ENCODE data around the gene CDC42EP2.
A peak's percentile ranks its signal among the peaks of the same experiment; 100 is the strongest.
"Not testable (repeated sequence)": the region's sequence is repeated elsewhere in the genome, so short reads cannot be mapped to it uniquely, and the experiment has no call there.

Gene CDC42EP2

DNA sequence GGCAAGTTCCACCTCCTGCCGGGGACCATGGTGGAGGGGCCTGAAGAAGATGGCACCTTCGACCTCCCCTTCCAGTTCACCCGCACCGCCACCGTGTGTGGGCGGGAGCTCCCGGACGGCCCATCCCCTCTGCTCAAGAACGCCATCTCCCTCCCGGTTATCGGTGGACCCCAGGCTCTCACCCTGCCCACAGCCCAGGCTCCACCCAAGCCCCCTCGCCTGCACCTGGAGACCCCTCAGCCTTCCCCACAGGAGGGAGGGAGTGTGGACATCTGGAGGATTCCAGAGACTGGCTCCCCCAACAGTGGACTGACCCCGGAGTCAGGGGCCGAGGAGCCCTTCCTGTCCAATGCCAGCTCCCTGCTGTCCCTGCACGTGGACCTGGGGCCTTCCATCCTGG, 6.4 kb downstream of the CDC42EP2 start:
- DNase-seq, result no peak

DNA sequence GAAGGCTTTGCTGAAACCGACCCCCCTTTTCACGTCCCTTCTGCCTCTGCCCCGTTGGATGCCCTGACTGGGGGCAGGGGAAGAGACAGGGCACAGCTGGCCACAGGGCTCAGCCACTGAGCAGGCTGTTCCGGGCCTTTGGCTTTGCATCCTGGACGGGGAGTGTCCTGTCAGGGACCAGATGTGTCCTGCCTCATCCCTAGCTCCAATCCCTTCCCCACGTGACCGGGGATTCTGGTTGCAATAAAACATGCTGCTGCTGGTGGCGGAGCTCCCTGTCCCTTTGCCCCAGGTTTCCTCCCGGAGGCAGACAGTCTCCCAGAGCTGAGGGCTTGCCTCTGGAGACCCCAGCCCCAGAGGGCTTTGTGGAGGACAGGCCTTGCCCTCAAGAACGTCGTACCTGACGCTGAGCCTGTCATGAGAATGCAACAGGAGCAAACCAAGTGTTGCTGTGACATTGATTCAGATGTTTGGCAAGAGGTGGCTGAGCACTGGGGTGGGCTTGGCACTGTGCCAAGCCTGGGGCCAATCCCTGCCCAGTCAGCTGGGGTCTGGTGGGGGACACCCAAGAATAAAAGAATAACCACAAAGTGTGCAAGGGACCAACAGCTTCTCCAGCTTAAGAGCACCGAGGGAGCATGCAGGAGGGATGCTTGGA, 7.3 kb downstream of the CDC42EP2 start:
- no peak for DNase-seq

DNA sequence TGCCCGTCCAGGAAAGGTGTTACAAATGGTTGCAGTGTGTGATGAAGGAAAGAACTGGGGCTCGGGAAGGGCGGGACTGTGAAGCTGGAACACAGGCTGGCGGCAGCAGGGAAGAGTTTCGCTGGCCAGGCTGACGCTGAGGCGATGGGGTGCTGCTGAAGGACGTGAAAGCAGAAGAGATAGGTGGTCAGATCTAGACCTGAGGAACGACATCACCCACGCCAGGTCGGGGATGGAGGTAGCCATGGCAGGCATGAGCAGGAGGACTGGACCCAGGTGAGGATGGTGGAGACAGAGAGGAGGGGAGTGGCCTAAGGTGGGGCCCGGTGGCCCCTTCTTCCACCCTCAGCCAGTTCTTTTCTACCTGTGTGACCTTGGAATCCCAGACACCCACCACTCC, 9.1 kb downstream of the CDC42EP2 start:
- no peak for DNase-seq

DNA sequence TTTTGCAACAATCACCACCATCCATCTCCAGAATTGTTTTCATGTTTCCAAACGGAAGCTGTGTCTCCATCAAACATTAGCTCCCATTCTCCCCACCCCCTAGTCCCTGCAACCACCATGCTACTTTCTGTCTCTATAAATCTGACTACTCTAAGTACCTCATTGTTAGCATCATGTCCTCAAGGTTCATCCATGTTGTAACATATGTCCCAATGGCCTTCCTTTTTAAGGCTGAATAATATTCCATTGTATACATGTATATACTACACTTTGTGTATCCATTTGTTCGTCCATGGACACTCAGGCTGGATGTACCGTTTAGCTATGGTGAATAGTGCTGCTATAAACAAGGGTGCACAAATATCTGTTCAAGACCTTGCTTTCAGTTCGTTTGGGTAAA, 10.8 kb downstream of the CDC42EP2 start:
- no peak for DNase-seq

DNA sequence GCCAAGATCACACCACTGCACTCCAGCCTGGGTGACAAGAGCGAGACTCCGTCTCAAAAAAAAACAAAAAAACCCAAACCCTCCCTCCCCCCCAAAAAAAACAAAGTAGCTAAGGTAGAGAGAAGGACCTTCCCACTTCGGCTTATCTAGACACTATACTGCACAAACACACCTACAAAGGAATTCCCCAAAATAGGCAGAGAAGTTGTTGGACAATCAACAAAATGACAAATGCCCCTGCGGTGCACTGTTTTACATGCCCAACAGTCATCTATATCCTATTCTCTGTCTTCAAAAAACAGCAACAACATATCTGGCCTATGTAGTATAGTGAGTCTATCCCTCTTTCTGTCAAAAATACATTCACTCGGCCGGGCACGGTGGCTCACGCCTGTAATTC, 12.4 kb downstream of the CDC42EP2 start:
- no peak for DNase-seq

DNA sequence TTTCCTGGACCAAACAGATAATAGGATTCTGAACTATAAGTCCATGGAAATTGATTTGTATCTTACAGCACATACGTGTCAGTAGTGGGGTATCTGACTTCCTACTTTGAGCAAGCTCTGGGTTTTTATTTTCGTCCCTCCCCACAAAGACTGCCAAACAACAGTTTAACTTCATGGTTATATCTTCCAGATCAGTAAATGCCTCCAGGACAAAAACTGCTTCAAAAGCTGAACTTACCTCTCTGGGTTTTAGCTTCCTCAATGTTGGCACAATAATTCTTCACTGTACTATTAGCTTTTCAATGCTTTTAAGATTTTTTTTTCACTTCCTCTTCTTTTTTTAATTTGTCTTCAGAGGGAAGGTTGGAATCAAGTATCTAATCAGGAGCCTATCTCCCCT, 14.8 kb downstream of the CDC42EP2 start:
- DNase-seq, result no peak

DNA sequence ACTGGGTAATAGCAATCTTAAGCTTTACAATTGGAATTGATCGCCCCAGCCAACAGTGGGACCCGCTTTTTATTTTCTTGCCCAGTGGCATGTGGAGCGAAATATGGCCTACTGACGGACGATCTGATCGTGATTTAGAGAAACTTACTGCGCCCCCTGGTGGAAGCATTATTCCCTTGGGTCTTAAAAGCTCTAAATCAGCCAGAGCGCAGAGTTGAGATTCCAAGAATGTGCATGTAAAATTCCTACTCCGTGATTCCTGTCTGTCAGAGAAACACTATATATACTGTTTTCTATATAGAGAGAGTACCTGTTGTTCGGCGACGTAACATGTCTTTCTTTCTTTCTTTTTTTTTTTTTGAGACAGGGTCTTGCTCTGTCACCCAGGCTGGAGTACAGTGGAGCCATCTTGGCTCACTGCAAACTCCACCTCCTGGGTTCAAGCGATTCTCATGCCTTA, 15.3 kb downstream of the CDC42EP2 start:
- DNase-seq, result peak; percentile 84

DNA sequence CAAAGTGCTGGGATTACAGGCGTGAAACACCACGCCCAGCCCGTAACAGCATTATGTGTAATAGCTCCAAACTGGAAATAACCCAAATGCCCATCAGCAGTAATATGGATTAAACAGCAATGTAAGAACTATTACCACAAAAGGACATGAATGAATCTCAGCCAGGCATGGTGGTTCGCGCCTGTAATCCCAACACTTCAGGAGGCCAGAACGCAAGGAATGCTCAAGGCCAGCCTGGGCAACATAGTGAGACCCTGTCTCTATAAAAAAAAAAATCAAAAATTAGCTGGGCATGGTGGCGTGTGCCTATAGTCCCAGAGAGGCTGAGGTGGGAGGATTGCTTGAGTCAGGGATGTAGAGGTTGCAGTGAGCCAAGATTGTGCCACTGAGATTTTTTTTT, 15.9 kb downstream of the CDC42EP2 start:
- DNase-seq, result no peak

DNA sequence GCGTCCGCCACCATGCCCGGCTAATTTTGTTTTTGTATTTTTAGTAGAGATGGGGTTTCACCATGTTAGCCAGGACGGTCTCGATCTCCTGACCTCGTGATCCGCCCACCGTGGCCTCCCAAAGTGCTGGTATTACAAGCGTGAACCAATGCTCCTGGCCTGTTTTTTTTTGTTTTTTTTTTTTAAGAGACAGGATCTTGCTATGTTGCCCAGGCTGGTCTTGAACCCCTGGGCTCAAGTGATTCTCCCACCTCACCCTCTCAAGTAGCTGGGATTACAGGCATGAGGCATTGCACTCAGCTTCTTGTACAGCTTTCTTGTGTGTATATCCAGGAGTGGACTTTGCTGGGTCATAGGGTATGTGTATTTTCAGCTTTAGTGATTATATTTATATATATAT, 17.9 kb downstream of the CDC42EP2 start:
- DNase-seq, result not testable (repeated sequence)

DNA sequence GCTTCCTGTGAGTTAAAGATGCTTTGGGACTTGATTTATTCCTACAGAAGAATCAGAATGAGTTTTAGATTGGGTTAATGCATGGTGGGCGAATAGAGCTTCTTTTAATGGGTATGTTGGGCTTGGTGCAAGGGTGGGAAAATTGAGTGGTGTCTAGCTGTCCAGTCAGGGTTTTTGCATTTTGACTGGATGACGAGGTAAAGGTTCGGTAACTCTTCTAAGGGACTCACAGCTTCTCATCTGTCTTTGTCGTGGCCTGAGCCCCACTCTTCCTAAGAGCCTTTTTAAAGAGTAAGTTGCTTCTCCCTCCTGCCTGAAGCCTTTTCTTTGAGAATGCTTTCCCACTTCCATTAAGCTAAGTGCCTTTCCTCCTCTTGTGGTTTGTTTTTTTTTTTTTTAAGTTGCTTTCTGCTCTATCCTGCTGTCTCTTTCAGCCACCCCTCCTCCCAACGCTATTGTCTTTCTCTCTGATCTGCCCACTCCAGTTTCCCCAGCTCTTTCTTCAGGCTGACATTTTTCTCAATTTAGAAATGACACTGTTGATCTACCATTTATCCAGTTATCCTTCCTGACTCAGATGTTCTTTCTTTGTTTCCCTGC, 20.1 kb downstream of the CDC42EP2 start:
- DNase-seq, result no peak

DNA sequence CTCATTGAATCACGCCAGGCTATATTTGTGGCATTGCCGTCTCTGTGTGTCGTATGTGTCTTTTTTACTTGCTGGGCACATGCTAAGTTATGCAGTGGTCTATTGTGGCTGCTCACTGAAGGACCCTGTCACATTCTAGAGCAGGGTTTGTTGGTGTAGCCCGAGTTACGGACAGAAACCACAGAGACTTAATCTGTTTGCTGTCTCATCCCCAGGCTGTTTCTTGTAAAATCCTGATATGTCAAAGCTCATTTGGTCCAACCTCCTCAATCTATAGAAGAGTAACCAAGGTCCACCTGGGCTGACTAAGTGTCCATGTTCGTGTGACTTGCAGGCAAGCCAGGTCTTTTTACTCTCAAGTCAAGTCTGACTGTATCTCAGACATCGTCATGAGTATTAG, 24.0 kb downstream of the CDC42EP2 start:
- no peak for DNase-seq

DNA sequence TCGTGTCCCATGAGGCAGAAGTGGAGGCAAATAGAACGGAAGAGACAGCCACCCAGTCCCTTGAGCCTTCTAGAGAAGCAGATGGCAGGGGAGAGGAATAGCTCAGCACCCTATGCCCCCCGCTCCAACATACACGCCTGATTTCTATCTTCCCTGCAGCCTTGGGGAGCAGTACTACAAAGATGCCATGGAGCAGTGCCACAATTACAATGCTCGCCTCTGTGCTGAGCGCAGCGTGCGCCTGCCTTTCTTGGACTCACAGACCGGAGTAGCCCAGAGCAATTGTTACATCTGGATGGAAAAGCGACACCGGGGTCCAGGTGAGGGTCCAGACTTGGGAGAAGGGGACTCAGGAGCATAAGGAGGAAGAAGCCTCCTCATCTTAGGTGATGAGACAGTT, 25.6 kb downstream of the CDC42EP2 start:
- DNase-seq, result no peak

DNA sequence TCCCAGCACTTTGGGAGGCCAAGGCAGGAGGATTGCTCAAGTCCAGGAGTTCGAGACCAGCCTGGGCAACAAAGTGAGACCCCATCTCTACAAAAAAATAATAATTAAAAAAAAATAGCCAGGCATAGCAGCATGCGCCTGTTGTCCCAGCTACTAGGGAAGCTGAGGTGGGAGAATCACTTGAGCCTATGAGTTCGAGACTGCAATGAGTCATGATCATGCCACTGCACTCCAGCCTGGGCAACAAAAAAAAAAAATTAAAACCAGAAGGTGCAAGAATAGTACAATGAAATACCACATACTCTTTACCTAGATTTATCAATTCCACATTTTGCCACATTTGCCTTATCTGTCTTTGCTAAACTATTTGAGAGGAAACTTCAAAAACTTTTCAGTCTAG, 27.2 kb downstream of the CDC42EP2 start:
- no peak for DNase-seq

DNA sequence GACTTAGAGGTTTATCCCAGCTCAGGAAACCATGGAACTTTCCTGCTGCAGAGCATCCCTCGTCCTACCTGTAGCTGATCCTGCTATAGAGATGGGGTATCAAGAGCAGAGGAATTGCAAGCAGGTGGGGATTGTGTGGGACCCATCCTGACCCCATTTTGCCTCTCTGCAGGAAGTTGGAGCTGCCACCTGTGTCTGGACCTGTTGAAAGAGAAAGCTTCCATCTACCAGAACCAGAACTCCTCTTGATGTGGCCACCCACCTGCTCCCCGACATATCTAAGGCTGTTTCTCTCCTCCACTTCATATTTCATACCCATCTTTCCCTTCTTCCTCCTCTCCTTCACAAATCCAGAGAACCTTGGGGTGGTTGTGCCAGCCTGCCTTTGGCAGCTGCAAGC, 36.8 kb downstream of the CDC42EP2 start:
- DNase-seq, result no peak

DNA sequence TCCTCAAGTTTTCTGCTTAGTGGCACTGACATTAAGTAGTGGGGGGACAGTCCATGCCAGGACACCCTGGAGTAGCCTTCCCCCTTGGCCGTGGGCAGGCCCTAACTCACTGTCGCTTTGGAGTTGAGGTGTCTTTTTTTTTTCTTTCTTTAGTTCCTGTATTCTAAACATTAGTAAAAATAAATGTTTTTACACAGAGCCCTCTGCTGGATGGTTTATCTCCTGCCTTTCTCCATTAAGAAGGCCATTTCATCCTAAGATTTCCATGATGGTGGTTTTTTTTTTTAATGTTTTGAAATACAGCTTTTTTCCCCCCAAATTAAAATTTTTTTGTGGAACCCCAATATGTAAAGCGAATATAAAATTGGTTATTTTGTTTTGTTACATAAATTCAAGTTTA, 38.1 kb downstream of the CDC42EP2 start:
- DNase-seq, result no peak

DNA sequence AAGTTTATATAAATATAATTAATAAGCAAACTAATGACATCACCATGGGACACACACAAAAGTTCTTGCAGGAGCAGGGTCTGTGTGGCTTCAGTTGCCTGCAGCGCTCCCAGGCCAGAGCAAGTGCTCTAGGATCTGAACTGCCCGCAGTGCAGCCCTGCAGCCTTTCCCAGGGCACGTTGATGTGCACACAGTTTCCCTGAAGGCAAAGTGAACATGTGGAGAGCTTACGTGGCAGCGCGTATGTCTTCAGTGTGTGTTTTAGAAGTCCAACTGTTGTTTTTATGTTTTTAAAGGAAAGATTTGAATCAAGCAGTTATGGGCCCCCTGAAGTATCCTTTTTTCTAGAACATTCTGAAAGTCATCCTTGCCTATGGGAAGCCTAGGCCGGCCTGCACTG, 38.7 kb downstream of the CDC42EP2 start:
- no peak for DNase-seq

DNA sequence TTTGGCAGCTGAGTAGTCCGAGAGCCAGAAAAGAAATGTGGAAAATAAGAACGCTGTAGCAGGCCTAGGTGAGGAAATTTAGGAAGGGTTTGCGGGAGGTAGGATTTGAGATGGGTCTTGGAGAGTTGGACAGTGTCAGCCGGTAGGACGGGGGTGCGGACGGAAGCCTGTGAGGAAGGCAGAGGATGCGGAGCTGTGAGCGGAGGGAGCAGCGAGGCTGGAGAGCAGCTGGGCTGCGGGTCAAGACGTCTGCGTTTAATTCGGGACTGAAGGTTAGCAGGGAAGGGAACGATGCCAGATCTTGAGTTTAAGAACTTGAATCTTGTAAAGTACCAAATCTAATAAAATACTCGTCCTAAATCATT, 39.2 kb downstream of the CDC42EP2 start:
- DNase-seq, result no peak

DNA sequence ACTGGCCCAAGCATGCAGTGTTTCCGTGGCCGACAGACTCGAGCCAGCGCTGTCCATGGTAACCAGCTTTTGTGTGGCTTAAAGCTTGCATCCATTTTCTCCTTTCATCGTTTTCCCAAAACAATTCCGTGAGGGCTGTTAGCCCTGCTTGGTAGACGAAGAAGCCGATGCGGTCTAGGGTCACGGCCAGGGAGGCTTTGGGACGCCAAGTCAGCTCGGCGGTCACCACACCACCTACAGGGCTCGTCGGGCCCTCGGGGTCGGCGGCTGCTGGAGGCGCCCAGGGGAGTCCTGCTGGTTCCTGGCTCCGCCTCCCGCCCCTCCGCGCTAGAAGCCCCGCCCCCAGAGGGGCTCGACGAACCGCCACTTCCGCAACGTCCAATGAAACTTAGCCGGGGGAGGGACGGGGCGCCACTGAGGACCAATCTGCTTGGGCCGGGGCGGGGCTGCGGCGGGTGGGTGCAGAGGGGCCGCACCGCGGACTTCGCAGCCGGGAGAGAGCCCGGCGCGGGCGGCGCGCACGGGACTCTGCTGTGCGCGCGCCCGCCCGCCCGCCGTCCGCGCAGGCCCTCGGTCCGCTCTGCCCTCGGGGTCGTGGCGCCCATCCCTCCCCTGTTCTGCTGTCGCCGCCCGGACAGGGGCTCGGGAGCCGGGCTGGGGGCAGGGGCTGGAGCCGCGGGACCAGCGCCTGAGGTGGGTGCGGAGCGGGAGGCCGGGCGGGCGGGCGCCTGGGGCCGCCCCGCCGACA, 39.8 kb downstream of the CDC42EP2 start, which contains the start of gene TIGD3:
TSS of gene TIGD3 (plus strand) at position 487 of the 748 bp plus-strand sequence. CDS start 1,058 bp downstream, outside the sequence.
- DNase-seq, result peak; percentile 96

DNA sequence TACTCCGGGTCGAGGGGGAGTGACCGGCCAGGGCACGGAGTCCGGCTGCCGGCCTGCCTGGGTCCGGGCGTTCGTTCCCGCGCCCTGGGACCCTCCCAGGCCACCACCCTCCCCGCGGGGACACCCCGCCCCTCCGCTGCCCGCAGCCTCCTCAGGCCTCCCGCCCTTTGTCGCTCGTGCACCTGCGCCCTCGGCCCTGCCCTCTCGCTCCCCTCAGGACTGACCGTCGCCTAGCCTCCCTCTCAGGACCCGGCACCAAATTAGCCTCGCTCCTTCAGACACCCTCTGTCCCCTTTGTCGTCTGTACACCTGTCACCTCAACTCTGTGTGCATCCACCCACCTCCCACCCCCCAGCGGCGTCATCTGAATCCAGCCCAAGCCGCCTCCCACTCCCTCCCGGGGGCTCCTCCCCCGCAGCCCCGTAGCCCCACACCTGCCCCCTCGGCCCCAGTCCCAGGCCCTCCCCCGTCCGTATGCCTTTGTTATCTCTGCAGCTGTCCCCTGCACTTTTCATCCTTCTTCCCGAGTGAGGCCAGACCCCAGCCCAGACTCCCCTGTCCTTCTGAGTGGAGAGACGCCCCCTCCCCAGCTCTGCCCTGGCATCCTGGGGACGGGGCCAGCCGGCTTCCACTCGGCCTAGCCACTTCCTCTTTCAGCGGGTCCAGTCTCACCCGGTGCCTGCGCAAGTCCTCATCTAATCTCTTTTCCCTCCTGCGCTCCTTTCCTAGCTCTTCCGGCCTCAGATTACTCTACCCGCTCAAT, 40.5 kb downstream of the CDC42EP2 start:
- peak; percentile 81 for DNase-seq

DNA sequence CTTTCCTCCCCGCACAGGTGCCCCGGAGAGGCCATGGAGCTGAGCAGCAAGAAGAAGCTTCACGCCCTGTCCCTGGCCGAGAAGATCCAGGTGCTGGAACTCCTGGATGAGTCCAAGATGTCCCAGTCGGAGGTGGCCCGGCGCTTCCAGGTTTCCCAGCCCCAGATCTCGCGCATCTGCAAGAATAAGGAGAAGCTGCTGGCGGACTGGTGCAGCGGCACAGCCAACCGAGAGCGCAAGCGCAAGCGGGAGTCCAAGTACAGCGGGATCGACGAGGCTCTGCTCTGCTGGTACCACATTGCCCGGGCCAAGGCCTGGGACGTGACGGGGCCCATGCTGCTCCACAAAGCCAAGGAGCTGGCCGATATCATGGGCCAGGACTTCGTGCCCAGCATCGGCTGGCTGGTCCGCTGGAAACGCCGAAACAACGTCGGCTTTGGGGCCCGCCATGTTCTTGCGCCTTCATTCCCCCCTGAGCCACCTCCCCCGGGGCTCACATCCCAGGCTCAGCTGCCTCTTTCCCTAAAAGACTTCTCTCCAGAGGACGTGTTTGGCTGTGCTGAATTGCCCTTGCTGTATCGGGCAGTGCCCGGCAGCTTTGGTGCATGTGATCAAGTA, 41.2 kb downstream of the CDC42EP2 start:
- DNase-seq, result peak; percentile 63

DNA sequence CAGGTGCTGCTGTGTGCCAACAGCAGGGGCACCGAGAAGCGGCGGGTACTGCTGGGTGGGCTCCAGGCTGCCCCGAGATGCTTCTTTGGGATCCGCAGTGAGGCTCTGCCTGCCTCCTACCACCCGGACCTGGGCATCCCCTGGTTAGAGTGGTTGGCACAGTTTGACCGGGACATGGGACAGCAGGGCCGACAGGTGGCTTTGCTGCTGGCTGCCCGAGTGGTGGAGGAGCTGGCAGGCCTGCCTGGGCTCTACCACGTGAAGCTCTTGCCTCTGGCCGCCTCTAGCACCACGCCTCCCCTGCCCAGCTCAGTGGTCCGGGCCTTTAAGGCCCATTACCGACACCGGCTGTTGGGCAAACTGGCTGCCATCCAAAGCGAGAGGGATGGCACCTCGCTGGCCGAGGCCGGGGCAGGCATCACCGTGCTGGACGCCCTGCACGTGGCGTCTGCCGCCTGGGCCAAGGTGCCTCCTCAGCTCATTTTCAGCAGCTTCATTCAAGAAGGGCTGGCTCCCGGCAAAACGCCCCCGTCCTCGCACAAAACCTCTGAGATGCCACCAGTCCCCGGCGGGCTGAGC, 41.8 kb downstream of the CDC42EP2 start:
- DNase-seq, result no peak

DNA sequence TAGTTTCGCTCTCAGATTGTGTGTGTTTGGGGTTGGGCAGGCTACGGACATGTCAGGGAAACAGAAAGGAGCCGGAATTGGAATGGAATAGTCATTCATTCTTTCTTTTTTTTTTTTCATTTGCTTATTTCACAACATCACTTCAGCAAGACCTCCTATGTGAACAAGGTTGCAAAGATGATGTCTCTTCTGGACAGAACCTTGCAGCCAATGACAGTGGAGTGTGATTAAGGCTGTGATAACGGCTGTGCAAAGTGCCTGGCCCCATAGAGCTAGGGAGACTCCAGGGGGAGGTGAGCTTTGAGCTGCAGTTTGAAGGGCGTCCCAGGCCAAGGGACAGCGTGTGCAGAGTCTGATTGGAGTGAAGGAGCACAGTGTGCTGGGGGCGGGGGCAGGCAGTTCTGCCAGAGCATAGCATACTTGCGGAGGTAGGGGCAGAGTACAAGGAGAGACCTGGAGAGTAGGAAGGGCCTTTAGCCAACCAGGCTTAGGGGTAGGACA, 43.2 kb downstream of the CDC42EP2 start:
- DNase-seq, result no peak
